Neural crest cell (in vitro differentiated cells): Measurements from ENCODE around the gene KRTAP4-7. TPM values are rescaled to one million over a fixed set of nuclear protein-coding genes. Genes with fewer than 3 reads are reported as not detected.

Experiments
- DNase-seq: peaks from one replicate; pipeline ENCODE4 v3.0.0; 2021; ENCODE audit warnings: low read depth, mixed read lengths, low spot score
- H3K27ac Mint-ChIP-seq: one replicate; pipeline ENCODE4 v1.8.0; 2021; ENCODE audit warnings: mild to moderate bottlenecking, mixed read lengths; ENCODE audit not compliant: unreplicated experiment
- H3K27me3 Mint-ChIP-seq: 2 replicates; pipeline ENCODE4 v1.8.0; 2021; ENCODE audit warnings: low read depth, mild to moderate bottlenecking, mixed read lengths
- H3K36me3 Mint-ChIP-seq: 2 replicates; pipeline ENCODE4 v1.8.0; 2021; ENCODE audit warnings: low read depth, mild to moderate bottlenecking, mixed read lengths
- H3K4me1 Mint-ChIP-seq: 2 replicates; pipeline ENCODE4 v1.8.0; 2021; ENCODE audit warnings: mixed read lengths
- H3K4me3 Mint-ChIP-seq: one replicate; pipeline ENCODE4 v1.8.0; 2021; ENCODE audit warnings: mild to moderate bottlenecking, mixed read lengths
- H3K9me3 Mint-ChIP-seq: 2 replicates; pipeline ENCODE4 v1.8.0; 2021; ENCODE audit warnings: mixed read lengths
- total RNA-seq: library from RNA; stranded (reverse); gene quantifications from 2 replicates; pipeline ENCODE4 v1.2.1, GENCODE V29; 2021
- TF ChIP-seq, protein P1 (sequence below): fragments of 200-600 bp; sonication (generic); conservative IDR thresholded peaks from 2 replicates; pipeline ENCODE4 v1.5.0; 2021; ENCODE audit warnings: antibody characterized with exemption, mild to moderate bottlenecking

Gene KRTAP4-7
- total RNA-seq, 1 donor from 2014 or later, result not detected

DNA sequence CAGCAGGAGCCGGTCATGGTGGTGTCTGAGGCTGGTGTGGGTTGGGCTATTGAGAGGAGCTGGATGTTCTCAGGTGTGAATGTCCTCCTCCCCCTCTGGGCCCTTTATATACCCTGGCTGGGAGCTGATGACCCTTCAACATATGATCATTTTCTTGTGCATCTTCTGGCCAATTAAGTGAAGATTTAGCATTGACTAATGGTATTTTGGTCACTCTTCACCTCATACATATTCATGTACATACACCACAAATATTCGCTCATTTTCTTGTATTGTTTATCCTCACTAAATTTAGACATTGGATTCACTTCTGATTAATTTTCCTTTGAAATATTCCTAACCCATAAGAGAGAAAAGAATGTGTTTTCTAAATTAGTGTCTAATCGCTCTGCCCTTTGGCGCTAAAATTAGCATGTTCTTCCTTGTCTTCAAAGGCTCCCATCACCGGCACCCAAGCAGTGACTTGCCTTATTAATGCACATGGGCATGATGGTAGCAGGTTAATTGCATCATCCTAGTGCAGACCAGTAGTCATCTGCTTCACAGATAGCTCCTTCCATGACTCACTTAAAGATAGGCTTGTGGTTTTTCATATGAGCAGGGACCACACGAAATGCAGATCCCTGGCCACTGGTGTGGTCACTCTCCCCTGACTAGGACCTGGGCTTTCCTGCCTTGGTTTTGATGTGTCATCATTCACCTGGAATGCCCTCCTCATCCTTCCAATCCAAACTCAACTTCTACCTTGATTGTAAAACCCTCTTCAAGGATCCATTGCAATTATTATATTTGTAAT, 17.9 kb upstream of the KRTAP4-7 start, which contains the start of gene KRTAP2-4:
Gene KRTAP2-4 (minus strand): TSS at position 51 of the 796 bp plus-strand sequence. CDS start 34 bp downstream, at position 17.
- no peaks in the 10 kb centered on the region for H3K27me3 Mint-ChIP-seq
- DNase-seq, result no peak
- no peaks in the 10 kb centered on the region for H3K9me3 Mint-ChIP-seq
- no peaks in the 10 kb centered on the region for H3K36me3 Mint-ChIP-seq
- H3K4me3 Mint-ChIP-seq, result no peak within 1 kb of the TSS
- no peaks in the 10 kb centered on the region for H3K4me1 Mint-ChIP-seq
- TF ChIP-seq, protein P1, sequence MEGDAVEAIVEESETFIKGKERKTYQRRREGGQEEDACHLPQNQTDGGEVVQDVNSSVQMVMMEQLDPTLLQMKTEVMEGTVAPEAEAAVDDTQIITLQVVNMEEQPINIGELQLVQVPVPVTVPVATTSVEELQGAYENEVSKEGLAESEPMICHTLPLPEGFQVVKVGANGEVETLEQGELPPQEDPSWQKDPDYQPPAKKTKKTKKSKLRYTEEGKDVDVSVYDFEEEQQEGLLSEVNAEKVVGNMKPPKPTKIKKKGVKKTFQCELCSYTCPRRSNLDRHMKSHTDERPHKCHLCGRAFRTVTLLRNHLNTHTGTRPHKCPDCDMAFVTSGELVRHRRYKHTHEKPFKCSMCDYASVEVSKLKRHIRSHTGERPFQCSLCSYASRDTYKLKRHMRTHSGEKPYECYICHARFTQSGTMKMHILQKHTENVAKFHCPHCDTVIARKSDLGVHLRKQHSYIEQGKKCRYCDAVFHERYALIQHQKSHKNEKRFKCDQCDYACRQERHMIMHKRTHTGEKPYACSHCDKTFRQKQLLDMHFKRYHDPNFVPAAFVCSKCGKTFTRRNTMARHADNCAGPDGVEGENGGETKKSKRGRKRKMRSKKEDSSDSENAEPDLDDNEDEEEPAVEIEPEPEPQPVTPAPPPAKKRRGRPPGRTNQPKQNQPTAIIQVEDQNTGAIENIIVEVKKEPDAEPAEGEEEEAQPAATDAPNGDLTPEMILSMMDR, result no peak
- no peak within 1 kb of the TSS for H3K27ac Mint-ChIP-seq

DNA sequence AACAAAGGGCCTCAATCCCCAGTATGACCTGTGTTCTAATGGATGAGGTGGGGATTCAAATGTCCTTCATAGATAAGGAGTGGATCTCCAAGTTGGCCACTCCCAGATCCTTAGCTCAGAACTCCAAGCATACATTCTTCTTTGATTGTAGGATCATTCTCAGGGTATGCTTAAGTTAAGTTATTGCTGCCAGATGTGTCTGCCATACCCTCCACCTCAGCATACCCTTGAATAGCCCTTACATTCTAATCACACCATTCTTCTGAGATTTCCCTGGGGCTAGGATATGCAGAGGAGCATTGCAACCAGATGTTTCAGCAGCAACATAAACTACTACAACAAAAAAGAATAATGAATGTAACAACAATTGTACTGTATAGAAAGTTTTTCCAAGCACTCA, 16.7 kb upstream of the KRTAP4-7 start:
- H3K4me1 Mint-ChIP-seq, result no peaks in the 10 kb centered on the region
- H3K4me3 Mint-ChIP-seq, result no peak overlapping the region
- DNase-seq, result no peak
- H3K36me3 Mint-ChIP-seq, result no peaks in the 10 kb centered on the region
- no peaks in the 10 kb centered on the region for H3K9me3 Mint-ChIP-seq
- no peak overlapping the region for H3K27ac Mint-ChIP-seq
- H3K27me3 Mint-ChIP-seq, result no peaks in the 10 kb centered on the region
- TF ChIP-seq, protein P1, result no peak

DNA sequence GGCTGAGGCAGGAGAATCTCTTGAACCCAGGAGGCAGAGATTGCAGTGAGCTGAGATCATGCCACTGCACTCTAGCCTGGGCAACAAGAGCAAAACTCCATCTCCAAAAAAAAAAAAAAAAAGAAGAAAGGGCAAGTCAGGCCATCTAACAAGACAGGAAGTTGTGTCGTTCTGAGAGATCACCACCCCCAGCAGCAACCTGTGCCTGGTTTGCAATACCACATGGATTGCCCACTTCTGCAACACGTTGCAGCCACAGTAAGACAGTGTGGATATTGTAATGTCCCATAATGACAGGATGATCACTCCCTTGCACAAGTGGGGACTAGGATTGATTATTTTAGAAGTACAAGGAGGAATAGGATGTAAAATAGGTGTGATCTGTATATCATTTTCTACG, 14.9 kb upstream of the KRTAP4-7 start:
- no peaks in the 10 kb centered on the region for H3K9me3 Mint-ChIP-seq
- TF ChIP-seq, protein P1, result no peak
- H3K36me3 Mint-ChIP-seq, result no peaks in the 10 kb centered on the region
- no peak overlapping the region for H3K4me3 Mint-ChIP-seq
- no peaks in the 10 kb centered on the region for H3K27me3 Mint-ChIP-seq
- DNase-seq, result no peak
- no peak overlapping the region for H3K27ac Mint-ChIP-seq
- no peaks in the 10 kb centered on the region for H3K4me1 Mint-ChIP-seq

DNA sequence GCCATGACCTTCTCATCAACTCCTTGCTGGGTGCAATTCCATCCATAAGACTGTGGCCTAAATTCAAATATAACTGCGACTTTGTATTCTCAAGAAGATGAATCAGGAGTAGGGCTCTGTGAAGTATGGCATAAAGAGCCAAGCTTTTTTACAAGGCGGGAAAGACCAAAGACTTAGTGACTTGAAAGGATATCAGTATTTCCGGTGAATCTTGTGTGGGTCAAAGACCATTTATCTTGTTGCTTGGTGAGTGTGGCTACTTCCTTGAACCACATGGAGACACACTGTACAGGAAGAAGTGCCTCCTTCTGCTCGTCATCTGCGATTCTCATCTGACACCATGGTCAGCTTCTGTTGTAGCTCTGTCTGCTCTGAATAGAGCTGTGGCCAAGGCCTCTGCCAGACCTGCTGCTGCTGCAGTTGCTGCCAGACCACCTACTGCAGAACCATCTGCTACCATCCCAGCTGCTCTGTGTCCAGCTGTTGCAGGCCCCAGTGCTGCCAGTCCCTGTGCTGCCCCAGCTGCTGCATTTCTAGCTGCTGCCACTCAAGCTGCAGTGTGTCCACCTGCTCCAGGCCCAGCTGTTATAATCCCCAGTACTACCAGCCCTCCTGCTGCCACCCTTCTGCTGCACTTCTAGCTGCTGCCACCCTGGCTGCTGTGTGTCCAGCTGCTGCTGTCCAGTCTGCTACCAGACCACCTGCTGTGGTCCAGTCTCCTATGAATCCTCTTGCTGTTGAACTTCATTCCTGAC, 12.2 kb upstream of the KRTAP4-7 start:
- Mint-ChIP-seq H3K9me3 (no peaks in the 10 kb centered on the region), H3K4me3 (no peak overlapping the region), H3K27ac (no peak overlapping the region), H3K36me3 (no peaks in the 10 kb centered on the region), H3K4me1 (no peaks in the 10 kb centered on the region), H3K27me3 (peaks cover 17% of the 10 kb centered on the region)
- TF ChIP-seq, protein P1, result no peak
- DNase-seq, result no peak

DNA sequence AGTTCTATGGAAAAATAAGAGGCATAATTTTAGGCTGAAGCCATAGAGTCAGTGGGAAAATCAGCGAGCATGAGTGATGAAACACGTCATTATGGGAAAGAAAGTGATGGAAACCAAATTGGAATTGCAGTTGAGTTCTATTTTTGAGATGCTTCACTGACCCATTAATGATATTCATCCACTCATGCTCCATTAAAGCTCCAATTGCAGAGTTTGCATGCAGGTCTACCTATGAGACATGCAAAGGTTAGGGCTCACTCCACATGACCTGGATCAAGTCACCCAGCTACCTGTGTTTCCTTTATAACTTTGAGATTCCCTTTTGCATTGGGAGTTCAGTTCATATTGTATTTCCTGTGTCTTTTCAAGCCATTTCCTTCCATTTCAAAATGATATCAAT, 10.3 kb upstream of the KRTAP4-7 start:
- Mint-ChIP-seq H3K4me1 (no peaks in the 10 kb centered on the region), H3K27ac (no peak overlapping the region), H3K36me3 (no peaks in the 10 kb centered on the region), H3K27me3 (peaks cover 23% of the 10 kb centered on the region), H3K4me3 (no peak overlapping the region), H3K9me3 (no peaks in the 10 kb centered on the region)
- DNase-seq, result no peak
- TF ChIP-seq, protein P1, result no peak
